Measurements from ENCODE around the gene CCBE1. TPM values are rescaled to one million over a fixed set of nuclear protein-coding genes. Genes with fewer than 3 reads are reported as not detected.

The CCBE1 gene
- total RNA-seq, 1 donor: 35.3 TPM

DNA sequence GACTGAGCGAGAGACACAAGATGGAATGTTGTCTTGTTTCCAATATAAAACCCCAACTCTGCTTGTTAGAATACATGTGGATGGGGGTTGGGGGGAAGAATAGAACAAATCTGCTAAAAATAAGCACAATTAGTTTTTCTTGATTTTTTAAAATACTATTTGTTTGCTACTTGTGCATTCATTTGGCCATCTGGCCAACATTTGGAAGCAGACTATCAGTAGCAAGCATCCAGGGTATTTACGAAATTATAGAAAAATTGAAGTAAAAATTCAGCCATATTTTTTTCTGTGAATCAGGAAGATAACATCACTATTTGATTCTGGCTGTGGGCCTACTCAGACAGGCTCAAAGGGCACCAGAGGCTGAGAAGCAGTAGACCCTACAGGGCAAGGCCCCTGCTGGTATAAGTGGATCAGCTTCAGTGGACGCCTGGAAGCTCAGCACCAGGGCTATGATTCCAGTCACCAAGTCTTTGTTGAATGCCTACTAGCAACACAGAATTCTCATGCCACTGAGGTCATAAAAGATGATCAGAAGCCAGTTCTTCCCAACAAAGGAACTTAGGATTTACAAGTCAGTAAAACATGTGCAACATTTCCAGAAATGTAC, 133.9 kb downstream of the CCBE1 start:
- TF ChIP-seq, protein P1, sequence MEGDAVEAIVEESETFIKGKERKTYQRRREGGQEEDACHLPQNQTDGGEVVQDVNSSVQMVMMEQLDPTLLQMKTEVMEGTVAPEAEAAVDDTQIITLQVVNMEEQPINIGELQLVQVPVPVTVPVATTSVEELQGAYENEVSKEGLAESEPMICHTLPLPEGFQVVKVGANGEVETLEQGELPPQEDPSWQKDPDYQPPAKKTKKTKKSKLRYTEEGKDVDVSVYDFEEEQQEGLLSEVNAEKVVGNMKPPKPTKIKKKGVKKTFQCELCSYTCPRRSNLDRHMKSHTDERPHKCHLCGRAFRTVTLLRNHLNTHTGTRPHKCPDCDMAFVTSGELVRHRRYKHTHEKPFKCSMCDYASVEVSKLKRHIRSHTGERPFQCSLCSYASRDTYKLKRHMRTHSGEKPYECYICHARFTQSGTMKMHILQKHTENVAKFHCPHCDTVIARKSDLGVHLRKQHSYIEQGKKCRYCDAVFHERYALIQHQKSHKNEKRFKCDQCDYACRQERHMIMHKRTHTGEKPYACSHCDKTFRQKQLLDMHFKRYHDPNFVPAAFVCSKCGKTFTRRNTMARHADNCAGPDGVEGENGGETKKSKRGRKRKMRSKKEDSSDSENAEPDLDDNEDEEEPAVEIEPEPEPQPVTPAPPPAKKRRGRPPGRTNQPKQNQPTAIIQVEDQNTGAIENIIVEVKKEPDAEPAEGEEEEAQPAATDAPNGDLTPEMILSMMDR (IDR thresholded peaks at IDR 0.05; ENCODE audit: insufficient read depth, low read length): no peak
- no peak overlapping the region for H3K4me3 ChIP-seq (ENCODE audit: low read depth, low read length)
- DNase-seq (ENCODE audit: low read depth): no peak

DNA sequence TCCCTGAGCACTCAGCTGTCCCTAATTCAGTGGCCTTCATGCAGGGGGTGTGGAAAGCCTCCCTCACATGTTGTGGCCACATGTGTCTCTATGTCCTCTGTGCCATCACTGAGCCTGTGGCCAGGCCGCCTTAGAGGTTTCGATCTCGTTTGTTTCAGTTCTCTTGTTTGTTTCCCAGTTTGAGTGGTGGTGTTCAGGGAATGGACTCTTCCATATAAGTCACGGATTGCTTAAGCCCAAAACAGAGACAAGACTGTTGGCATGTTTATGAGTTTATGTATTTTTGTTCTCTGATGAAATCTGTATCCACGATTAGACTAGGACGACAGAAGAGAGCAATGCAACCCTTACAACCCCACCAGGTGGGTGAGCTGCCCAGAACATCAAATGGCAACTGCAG, 134.5 kb downstream of the CCBE1 start:
- no peak overlapping the region for H3K4me3 ChIP-seq (ENCODE audit: low read depth, low read length)
- TF ChIP-seq, protein P1 (IDR thresholded peaks at IDR 0.05; ENCODE audit: insufficient read depth, low read length): no peak
- DNase-seq (ENCODE audit: low read depth): no peak

DNA sequence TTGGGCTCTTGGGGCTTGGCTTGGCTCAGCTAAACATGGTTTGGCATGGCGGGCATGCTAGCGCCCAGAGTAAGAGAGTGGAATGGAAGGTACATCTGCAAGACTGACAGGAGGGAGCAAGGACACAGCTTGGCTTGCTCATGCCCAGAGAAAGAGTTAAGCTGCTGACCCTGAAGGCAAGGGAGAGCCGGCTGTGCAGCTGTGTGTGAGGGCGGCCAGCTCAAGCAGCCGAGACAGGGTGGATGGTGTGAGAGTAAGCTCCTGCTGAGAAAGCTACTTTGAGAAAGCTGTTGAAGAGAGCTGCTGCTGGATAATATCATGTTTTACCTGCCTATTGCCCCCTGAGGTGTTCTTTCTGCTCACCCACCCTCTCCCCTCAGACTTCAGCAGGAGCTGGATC, 135.6 kb downstream of the CCBE1 start:
- TF ChIP-seq, protein P1 (IDR thresholded peaks at IDR 0.05; ENCODE audit: insufficient read depth, low read length): no peak
- DNase-seq (ENCODE audit: low read depth): no peak
- no peak overlapping the region for H3K4me3 ChIP-seq (ENCODE audit: low read depth, low read length)

DNA sequence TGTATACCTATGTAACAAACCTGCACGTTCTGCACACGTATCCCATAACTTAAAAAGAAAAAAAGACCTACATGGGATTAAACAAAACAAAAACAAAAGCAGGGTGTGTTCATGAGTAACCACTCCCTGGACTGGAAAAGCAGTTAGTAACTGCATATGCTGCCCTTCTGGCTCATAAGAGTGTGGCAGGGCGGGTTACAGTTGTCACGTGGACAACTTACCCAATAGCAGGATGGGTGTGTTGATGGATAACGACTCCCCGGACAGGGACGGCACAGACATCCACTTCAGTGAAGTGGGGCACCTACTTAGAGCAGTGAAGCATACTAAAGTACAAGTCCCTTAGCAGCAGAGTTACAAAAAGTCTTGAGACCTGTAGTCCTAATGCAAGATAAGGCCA, 136.7 kb downstream of the CCBE1 start:
- H3K4me3 ChIP-seq (ENCODE audit: low read depth, low read length): no peak overlapping the region
- TF ChIP-seq, protein P1 (IDR thresholded peaks at IDR 0.05; ENCODE audit: insufficient read depth, low read length): no peak
- DNase-seq (ENCODE audit: low read depth): no peak

DNA sequence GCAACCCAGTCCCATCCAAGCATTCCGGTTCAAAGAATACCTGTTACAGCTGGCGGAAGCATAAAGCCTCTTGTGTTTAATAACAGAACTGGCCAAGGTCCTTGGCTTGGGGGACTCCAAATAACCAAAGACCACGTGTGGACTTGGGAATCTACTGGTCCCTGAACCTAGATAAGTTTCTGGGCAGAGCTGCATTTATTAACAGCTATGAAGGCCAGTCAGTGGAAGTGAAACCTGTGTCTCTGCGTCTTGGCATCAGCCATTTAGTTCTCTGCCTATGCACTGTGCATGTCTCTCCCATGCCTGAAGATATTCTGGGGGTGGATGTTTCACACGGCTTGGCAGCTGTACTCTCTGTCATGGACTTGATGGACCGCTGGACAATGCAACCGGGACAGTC, 137.7 kb downstream of the CCBE1 start:
- TF ChIP-seq, protein P1 (IDR thresholded peaks at IDR 0.05; ENCODE audit: insufficient read depth, low read length): no peak
- no peak for DNase-seq (ENCODE audit: low read depth)
- H3K4me3 ChIP-seq (ENCODE audit: low read depth, low read length): no peak overlapping the region

DNA sequence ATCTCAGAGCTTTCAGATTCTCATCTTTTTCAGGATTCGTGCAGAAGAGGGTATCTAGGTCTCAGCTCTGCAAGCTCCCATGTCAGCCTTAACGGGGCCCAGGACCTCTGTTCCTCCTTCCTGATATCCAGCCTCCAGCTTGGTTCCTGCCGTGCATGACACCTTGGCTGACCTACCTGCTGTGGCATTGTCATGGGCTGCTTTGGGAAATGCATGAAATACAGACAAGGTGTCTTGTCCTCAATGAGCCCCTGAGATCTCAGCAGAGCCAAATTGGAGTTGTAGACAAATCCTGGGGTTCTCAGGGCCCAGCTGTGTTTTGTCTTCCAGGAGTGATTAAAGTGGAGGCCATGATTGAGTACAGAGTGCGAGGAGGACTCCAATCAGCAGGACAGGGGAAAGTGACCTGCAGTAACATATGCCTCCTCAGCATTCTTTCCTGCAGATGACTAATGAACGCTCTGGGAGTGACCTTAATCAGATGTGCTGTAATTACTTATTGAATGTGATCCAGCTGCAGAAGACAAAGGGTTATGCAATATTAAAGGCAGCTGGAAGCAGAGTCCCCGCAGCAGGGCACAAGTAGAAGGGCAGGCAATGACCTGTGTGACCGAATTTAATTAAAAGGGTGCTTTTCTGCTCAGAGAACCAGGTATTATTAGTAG, 141.1 kb downstream of the CCBE1 start:
- no peak overlapping the region for H3K4me3 ChIP-seq (ENCODE audit: low read depth, low read length)
- TF ChIP-seq, protein P1 (IDR thresholded peaks at IDR 0.05; ENCODE audit: insufficient read depth, low read length): no peak
- peak; percentile 44 for DNase-seq (ENCODE audit: low read depth)

Data from fibroblast of the aortic adventitia (primary cell).